MV-4-11 (cell line): ENCODE results near the gene ESX1.
"Not testable (repeated sequence)": the region's sequence is repeated elsewhere in the genome, so short reads cannot be mapped to it uniquely, and the experiment has no call there.

ENCODE experiments used
- DNase-seq: peaks from one replicate; lab custom pipeline; 2025; lab: John Stamatoyannopoulos, UW

The ESX1 gene

DNA sequence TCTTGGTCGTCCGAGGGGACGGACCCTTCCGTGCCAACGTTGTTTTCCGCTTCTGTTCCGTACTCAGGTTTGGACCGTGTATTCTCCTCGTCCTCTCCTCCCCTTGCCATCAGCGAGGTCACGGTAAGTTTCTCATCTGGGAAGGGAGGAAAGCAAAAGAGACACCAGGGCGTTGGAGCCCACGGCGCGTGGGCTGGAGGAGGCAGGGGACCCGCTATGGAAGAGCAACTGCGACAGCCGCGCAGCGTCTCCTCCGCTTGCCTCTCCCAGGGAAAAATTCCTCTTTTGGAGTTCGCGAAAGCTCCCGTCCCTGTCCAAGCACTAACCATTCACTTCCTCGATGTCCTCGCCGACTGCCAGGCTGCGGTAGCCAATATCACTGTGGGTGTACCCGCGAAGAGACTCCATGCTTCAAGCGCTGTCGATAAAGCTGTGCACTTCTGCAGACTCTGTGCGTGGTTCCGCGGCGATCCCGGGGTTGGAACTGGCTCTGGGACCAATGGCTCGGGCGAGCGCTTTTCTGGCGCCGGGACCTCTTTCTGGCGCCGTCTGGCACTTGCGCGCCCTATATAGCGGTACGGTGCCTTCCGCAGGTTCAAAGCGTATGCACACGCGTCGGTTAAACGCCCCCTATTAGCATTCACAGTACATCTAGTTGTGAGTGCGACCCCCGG, at the start of gene ESX1:
Gene ESX1 (minus strand): TSS at position 492 of the 674 bp plus-strand sequence. CDS start 84 bp downstream, at position 408.
- no peak for DNase-seq

- DNase-seq = no peak
These were observed 40.9 kb upstream of the ESX1 start for GRCh38 chrX:104295636-104296035.

DNA sequence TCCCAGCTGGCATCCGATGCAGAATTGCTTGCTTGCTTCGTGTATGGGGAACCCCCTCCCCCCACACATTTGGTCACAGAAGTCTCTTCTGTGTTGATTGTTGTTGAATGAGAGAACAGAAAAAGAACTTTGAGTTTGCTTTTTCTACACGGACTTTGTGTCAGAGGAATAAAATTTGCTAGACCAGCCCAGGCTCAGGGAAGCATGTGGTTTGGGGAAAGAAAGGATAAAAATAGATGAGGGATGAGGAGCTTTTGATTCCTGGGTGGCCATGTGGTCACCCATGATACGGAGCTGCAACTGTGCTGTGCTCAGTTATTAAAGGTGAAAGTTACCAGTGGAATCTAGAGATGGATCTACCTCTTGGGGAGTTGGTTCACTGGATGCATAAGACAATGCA, 34.2 kb upstream of the ESX1 start:
- DNase-seq = no peak

- no peak for DNase-seq
These were observed 33.5 kb upstream of the ESX1 start for GRCh38 chrX:104288269-104288668.

DNA sequence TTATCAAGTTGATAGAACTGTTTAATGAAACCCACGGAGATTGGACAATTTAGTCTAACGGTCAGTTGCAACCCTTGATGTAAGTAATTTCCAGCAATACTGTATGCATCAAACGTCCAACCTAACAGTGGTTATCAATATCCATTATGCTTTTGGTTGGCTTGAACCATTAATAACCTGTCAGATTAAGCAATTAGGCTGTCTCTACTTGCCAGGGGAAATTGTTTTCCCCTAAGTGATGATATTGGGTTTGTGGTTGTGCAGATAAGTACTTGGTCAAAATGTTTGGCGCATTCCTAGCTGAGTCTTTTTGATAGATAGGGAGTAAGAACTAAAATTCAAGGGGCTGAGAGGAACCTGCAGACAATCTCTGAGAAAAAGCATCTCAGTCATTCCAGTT, 30.5 kb upstream of the ESX1 start:
- DNase-seq = no peak

GRCh38 chrX:104284507-104284906, 29.8 kb upstream of the ESX1 start:
- no peak for DNase-seq

- no peak for DNase-seq
These were observed 27.5 kb upstream of the ESX1 start for GRCh38 chrX:104282166-104282725.

- no peak for DNase-seq
These were observed 26.8 kb upstream of the ESX1 start for GRCh38 chrX:104281564-104281963.

DNA sequence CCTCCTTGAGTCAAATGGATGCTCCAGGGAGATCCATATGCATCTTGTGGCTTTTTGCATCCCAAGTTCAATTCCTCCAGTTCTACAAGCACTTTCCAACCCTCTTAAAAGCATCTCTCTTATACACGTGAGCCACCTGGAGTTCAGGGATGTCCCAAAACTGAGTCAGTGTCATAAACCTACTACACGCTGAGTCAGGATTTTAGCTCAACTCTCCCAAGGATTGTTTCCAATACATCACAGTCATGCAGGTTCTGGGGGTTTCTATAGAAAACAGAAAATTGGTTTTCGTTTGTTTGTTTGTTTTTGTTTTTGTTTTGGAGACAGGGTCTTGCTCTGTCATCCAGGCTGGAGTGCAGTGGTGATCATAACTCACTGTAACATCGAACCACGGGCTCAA, 25.9 kb upstream of the ESX1 start:
- no peak for DNase-seq

DNA sequence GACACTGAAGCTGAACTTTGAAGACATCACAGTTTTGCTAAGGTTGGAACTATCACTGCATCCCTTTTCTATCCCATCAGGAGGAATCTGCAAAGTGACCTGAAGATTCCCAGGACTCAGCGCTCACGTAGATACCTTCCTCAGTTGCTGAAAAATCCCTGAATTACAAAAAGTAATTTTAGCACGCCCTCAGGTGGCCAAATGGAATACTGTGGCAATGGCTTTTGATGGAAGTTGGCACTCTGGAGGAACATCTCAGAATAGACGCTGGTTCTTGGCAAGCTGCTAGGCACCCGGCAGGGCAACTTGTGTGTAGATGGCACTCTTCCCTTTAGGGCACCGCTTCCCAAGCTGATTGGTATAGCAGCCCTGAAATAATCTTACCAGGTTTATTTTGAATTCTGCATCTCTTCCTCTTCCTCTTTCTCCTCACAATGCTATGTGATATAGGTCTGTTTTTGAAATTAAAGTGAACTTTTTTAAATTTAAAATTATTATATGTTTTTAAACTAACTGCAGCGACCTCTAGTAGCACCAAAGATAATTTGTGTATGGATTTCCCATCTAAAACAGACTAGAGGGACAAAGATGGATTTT, 16.3 kb upstream of the ESX1 start:
- no peak for DNase-seq

DNA sequence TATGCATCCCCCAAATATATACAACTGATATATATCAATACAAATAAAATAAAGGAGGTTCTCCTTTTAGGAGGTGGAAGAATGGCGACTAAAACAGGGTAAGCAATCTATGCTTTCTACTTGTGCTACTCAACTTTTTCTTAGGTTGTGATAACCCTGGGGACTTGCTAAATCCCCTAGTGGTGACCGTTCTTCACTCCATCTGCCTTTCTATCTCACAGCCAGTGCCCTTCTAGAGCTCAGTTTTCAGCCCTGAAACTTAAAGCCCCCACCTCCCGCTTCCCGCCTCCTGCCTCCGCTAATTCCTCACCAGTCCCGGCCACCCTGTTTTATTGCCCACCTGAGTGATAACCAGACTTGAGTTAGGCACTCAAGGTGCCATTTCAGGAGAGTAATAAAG, 15.5 kb upstream of the ESX1 start:
- DNase-seq = no peak

- DNase-seq = no peak
These were observed 732 bp upstream of the ESX1 start for GRCh38 chrX:104255465-104255864.

DNA sequence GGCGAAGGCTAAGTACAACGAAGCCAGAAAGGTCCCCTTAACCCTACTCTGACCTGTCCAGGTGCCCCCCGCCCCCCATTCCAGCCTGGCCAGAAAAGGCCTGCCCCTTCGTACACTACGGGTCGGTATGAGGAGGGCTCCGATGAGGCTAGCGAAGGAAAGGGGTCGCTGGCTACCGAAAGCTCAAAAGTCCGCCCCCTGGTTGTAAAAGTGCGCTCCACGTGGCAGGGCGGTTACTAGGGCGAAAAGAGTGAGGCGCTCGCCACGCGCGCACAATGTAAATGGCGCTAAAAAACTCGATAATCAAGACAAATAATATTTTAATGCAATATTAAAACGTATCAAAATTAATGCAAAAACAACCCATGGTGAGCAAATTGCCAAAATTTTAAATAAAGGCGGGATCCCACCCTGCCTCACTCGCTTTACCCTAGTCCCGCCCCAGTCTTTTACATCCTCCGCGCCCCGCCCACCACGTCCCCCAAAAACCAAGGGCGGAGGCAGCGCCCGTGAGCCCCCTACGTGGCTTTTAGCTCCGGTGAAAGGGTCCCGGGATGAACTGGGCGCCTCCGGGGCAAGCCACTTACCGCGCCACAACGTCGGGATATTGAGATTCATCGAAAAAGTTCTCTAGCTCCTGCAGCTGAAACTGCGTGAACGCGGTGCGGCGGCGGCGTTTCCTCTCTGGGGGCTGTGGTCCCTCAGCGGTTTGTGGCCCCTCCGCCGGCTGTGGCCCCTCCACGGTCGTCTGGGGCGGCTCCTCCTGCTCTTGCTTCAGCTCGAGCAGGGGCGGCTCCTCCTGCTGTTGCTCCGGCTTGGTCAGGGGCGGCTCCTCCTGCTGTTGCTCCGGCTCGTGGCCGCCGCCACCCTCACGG, 929 bp downstream of the ESX1 start:
- DNase-seq = no peak

DNA sequence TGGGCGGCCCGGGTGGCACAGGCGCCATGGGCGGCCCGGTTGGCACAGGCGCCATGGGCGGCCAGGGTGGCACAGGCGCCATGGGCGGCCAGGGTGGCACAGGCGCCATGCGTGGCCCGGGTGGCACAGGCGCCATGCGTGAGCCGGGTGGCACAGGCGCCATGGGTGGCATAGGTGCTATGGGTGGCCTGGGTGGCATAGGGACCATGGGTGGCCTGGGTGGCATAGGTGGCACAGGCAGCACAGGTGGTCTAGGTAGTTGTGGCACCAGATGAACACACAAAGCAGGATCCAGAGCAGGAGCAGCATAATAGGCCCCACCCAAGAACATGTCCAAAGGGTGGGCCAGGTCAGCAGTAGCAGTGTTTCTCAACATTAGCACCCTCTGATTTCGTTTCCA, 4.3 kb downstream of the ESX1 start:
- DNase-seq = no peak

DNA sequence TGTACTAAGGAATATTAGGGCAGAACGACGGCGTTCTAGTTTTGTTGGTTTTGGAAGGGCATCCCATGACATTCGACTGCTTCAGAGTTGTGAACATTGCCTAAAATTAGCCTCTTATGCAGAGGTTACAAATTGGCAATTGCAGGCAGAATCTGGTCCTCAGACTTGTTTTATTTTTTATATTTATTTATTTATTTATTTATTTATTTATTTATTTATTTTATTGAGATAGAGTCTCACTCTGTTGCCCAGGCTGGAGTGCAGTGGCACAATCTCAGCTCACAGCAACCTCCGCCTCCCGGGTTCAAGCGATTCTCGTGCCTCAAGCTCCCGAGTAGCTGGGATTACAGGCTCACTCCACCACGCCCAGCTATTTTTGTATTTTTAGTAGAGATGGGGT, 24.7 kb downstream of the ESX1 start:
- DNase-seq = not testable (repeated sequence)

DNA sequence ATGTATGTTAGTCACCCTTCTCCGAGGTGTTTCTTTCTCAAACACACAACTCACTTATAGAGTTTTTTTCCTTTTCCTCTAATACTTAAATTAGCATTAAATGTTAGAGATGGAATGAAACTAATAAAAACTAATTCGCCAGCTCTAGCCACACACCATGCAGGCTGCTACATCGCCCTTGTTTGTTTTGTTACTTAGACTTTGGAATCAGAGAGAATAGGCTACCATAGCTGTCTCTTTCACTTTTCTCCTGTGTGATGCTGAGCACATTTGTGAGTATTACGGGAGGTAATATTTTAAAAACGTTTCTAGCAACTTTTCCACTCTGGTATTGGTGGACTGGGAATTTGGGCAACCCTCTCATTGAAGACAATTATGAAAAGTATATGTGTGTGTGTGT, 43.5 kb downstream of the ESX1 start:
- no peak for DNase-seq

GRCh38 chrX:104205548-104205947, 49.2 kb downstream of the ESX1 start:
- DNase-seq = no peak
